Tibial nerve (tissue), 4 donors: ENCODE results near the gene PLD3. TPM values are rescaled to one million over a fixed set of nuclear protein-coding genes. Genes with fewer than 3 reads are reported as not detected.

Source experiments
- DNase-seq, 2 donors: peaks; one replicate each; pipeline ENCODE4 v3.0.0-alpha.2; 2019; ENCODE audit warnings: low spot score in 2 of 2
- H3K27ac ChIP-seq, 4 donors: fragments of 200-600 bp; sonication (generic) in 3 of 4; one replicate each; pipeline ENCODE4 v1.5.1; 2017 to 2019; ENCODE audit warnings: mild to moderate bottlenecking in 1 of 4
- H3K27me3 ChIP-seq, 2 donors: fragments of 200-600 bp; sonication (generic) in 1 of 2; one replicate each; pipeline versions ENCODE4 v1.5.1 to v1.6.0; 2017 to 2019
- H3K36me3 ChIP-seq, 3 donors: fragments of 200-600 bp; sonication (generic); one replicate each; pipeline ENCODE4 v1.5.1; 2018 to 2019
- H3K4me1 ChIP-seq, 4 donors: fragments of 200-600 bp; sonication (generic) in 3 of 4; one replicate each; pipeline ENCODE4 v1.5.1; 2017 to 2019
- H3K4me3 ChIP-seq, 4 donors: fragments of 200-600 bp; sonication (generic) in 3 of 4; one replicate each; pipeline ENCODE4 v1.5.1; 2017 to 2019; ENCODE audit warnings: mild to moderate bottlenecking in 1 of 4, moderate library complexity in 1 of 4
- H3K9me3 ChIP-seq, 4 donors: fragments of 200-600 bp; sonication (generic) in 3 of 4; one replicate each; pipeline ENCODE4 v1.5.1; 2017 to 2019
- CTCF ChIP-seq, 5 experiments: fragments of 200-600 bp in 3 of 5; fragments of 450-650 bp in 2 of 5; sonication (generic) in 3 of 5; IDR thresholded peaks; one replicate each; pipeline ENCODE4 v1.5.1; 2016 to 2019; ENCODE audit warnings: antibody characterized with exemption in 5 of 5, mild to moderate bottlenecking in 3 of 5, moderate library complexity in 2 of 5
- EP300 ChIP-seq, 2 donors: sonication (generic); formaldehyde crosslinking; IDR thresholded peaks; one replicate each; pipeline ENCODE4 v1.6.1; 2017; ENCODE audit warnings: antibody characterized with exemption in 2 of 2, mild to moderate bottlenecking in 1 of 2
- POLR2A ChIP-seq, 2 donors: fragments of 450-650 bp; IDR thresholded peaks; one replicate each; pipeline ENCODE4 v1.6.1; 2017; ENCODE audit warnings: antibody characterized with exemption in 2 of 2, mild to moderate bottlenecking in 2 of 2, moderate library complexity in 2 of 2
- WGBS, 2 donors: methylation state at CpG; one replicate each; pipeline ENCODE4 v1.1.5; 2018; 5-methylcytosine and 5-hydroxymethylcytosine counted together
- total RNA-seq, 4 donors: library from RNA; depleted of rRNA; stranded (reverse); fragments of >200 nt; gene quantifications; one replicate each; pipeline ENCODE4 v1.1.0, GENCODE V29; 2016

The PLD3 gene
- total RNA-seq, 4 donors from 2014 or later: 259 to 352 (median 281) TPM

- DNase-seq: no peak
- Histone ChIP-seq H3K36me3 (peaks cover 0 to 9% (median 4%) of the 10 kb centered on the region in 3 donors), H3K4me1 (peaks cover 0 to 47% (median 12%) of the 10 kb centered on the region in 4 donors), H3K4me3 (no peak overlapping the region), H3K27ac (peak overlapping the region in 2 of 4 donors; percentile 95), H3K27me3 (peaks cover 0 to 4% of the 10 kb centered on the region in 2 donors), H3K9me3 (no peaks in the 10 kb centered on the region)
- WGBS, 2 donors: 85 to 87% methylated on average over 3 of the region's 3 CpGs
- TF ChIP-seq EP300 (IDR thresholded peaks at IDR 0.05) (no peak), POLR2A (IDR thresholded peaks at IDR 0.05) (no peak), CTCF (IDR thresholded peaks at IDR 0.05) (no peak)
Measured at GRCh38 chr19:40418040-40418439, 69.5 kb downstream of the PLD3 start.

GRCh38 chr19:40419066-40419612 is 70.6 kb downstream of the PLD3 start:
- H3K27me3 ChIP-seq: no peaks in the 10 kb centered on the region
- TF ChIP-seq POLR2A (IDR thresholded peaks at IDR 0.05): no peak
- no peak for TF ChIP-seq CTCF (IDR thresholded peaks at IDR 0.05)
- TF ChIP-seq EP300 (IDR thresholded peaks at IDR 0.05): no peak
- H3K9me3 ChIP-seq: no peaks in the 10 kb centered on the region
- H3K36me3 ChIP-seq: peaks cover 0 to 13% (median 7%) of the 10 kb centered on the region in 3 donors
- peak overlapping the region in 2 of 4 donors; percentile 95 to 100 for H3K27ac ChIP-seq
- WGBS, 2 donors: 58 to 59% methylated on average over 5 of the region's 5 CpGs
- DNase-seq: no peak
- no peak overlapping the region for H3K4me3 ChIP-seq
- H3K4me1 ChIP-seq: peaks cover 0 to 58% (median 22%) of the 10 kb centered on the region in 4 donors

GRCh38 chr19:40419780-40420179 is 71.3 kb downstream of the PLD3 start:
- peaks cover 0 to 62% (median 27%) of the 10 kb centered on the region in 4 donors for H3K4me1 ChIP-seq
- TF ChIP-seq CTCF (IDR thresholded peaks at IDR 0.05): no peak
- no peak for TF ChIP-seq EP300 (IDR thresholded peaks at IDR 0.05)
- no peak for TF ChIP-seq POLR2A (IDR thresholded peaks at IDR 0.05)
- WGBS, 2 donors: 91 to 94% methylated on average over 5 of the region's 5 CpGs
- no peak for DNase-seq
- no peaks in the 10 kb centered on the region for H3K27me3 ChIP-seq
- no peak overlapping the region for H3K4me3 ChIP-seq
- H3K27ac ChIP-seq: peak overlapping the region in 2 of 4 donors; percentile 95 to 100
- H3K9me3 ChIP-seq: no peaks in the 10 kb centered on the region
- peaks cover 0 to 13% (median 7%) of the 10 kb centered on the region in 3 donors for H3K36me3 ChIP-seq

GRCh38 chr19:40420451-40420765 is 71.9 kb downstream of the PLD3 start:
- DNase-seq: no peak
- 56 to 57% methylated on average over 14 of the region's 14 CpGs for WGBS, 2 donors
- Histone ChIP-seq H3K27ac (peak overlapping the region; percentile 95 to 100 (median 98)), H3K36me3 (peaks cover 0 to 13% (median 7%) of the 10 kb centered on the region in 3 donors), H3K4me1 (peaks cover 0 to 57% (median 27%) of the 10 kb centered on the region in 4 donors), H3K4me3 (peak overlapping the region; percentile 35 to 81 (median 69)), H3K9me3 (no peaks in the 10 kb centered on the region), H3K27me3 (no peaks in the 10 kb centered on the region)
- TF ChIP-seq POLR2A (IDR thresholded peaks at IDR 0.05) (no peak), CTCF (IDR thresholded peaks at IDR 0.05) (no peak), EP300 (IDR thresholded peaks at IDR 0.05) (no peak)
